HEK293 (cell line): Measurements from ENCODE around the gene PRKG1.
A peak's percentile ranks its signal among the peaks of the same experiment; 100 is the strongest.

Experiments
- CTCF ChIA-PET: fragments of 350-600 bp; formaldehyde crosslinking; extraction: SDS; loops from one replicate; lab custom pipeline; 2021; ENCODE audit warnings: antibody characterized with exemption; lab: Yijun Ruan, JAX
- POLR2A ChIA-PET: fragments of 300-600 bp; formaldehyde crosslinking; extraction: SDS; loops from one replicate; lab custom pipeline; 2020; ENCODE audit warnings: antibody characterized with exemption, inconsistent platforms; lab: Yijun Ruan, JAX
- H3K27ac ChIP-seq: fragments of 200-500 bp; sonication (Bioruptor generic); 2 replicates; pipeline ENCODE4 v1.5.1; 2014; ENCODE audit warnings: low read depth, low read length, control low read depth, inconsistent platforms; ENCODE audit errors: extremely low read depth
- H3K36me3 ChIP-seq, 2 experiments: fragments of 200-500 bp in 1 of 2; sonication (Bioruptor generic) in 1 of 2; 1 replicate in 1 of 2; 2 replicates in 1 of 2; pipeline ENCODE4 v1.5.1; 2014 to 2017; ENCODE audit warnings: inconsistent platforms in 2 of 2, low read length in 2 of 2; ENCODE audit not compliant: control insufficient read depth in 2 of 2, insufficient read depth in 1 of 2
- H3K4me1 ChIP-seq: fragments of 200-500 bp; sonication (Bioruptor generic); 2 replicates; pipeline ENCODE4 v1.5.1; 2014; ENCODE audit warnings: mild to moderate bottlenecking, low read length, inconsistent platforms; ENCODE audit not compliant: control insufficient read depth, insufficient read depth
- H3K4me3 ChIP-seq: 2 replicates; pipeline ENCODE4 v1.5.1; 2011; ENCODE audit warnings: low read depth, mild to moderate bottlenecking, control low read depth, low read length, moderate library complexity
- H3K9me3 ChIP-seq: fragments of 200-500 bp; sonication (Bioruptor generic); 2 replicates; pipeline ENCODE4 v1.5.1; 2014; ENCODE audit warnings: low read depth, low read length, inconsistent platforms; ENCODE audit not compliant: control insufficient read depth, insufficient read depth
- BCL11B ChIP-seq: fragments of 450-650 bp; formaldehyde crosslinking; IDR thresholded peaks from 2 replicates; pipeline ENCODE4 v1.5.1; 2016; ENCODE audit warnings: low read depth, missing biosample characterization, missing genetic modification characterization
- FEZF1 ChIP-seq: fragments of 450-650 bp; formaldehyde crosslinking; IDR thresholded peaks from 2 replicates; pipeline ENCODE4 v1.5.1; 2016; ENCODE audit warnings: missing biosample characterization, missing genetic modification characterization
- MZF1 ChIP-seq: fragments of 450-650 bp; formaldehyde crosslinking; IDR thresholded peaks from 2 replicates; pipeline ENCODE4 v1.5.1; 2017; ENCODE audit warnings: missing biosample characterization, missing genetic modification characterization, borderline replicate concordance
- PRDM1 ChIP-seq: fragments of 450-650 bp; formaldehyde crosslinking; IDR thresholded peaks from 2 replicates; pipeline ENCODE4; 2016; ENCODE audit warnings: missing biosample characterization, missing genetic modification characterization
- SCRT2 ChIP-seq: fragments of 450-650 bp; formaldehyde crosslinking; IDR thresholded peaks from 2 replicates; pipeline ENCODE4 v1.5.1; 2016; ENCODE audit warnings: missing biosample characterization, missing genetic modification characterization
- TCF7L2 ChIP-seq: IDR thresholded peaks from 2 replicates; pipeline ENCODE4 v1.6.1; 2011; ENCODE audit warnings: low read depth, mild to moderate bottlenecking, inconsistent platforms, low read length, moderate library complexity, borderline replicate concordance
- TSHZ1 ChIP-seq: fragments of 450-650 bp; formaldehyde crosslinking; IDR thresholded peaks from 2 replicates; pipeline ENCODE4 v1.5.1; 2016; ENCODE audit warnings: missing biosample characterization, missing genetic modification characterization, borderline replicate concordance
- ZBTB21 ChIP-seq: fragments of 450-650 bp; formaldehyde crosslinking; IDR thresholded peaks from 2 replicates; pipeline ENCODE4 v1.5.1; 2017; ENCODE audit warnings: missing biosample characterization, missing genetic modification characterization
- ZBTB8A ChIP-seq: fragments of 450-650 bp; formaldehyde crosslinking; IDR thresholded peaks from 2 replicates; pipeline ENCODE4 v1.5.1; 2016; ENCODE audit warnings: missing biosample characterization, missing genetic modification characterization
- ZFHX2 ChIP-seq: fragments of 450-650 bp; formaldehyde crosslinking; conservative IDR thresholded peaks from 2 replicates; pipeline ENCODE4 v1.5.1; 2016; ENCODE audit warnings: missing biosample characterization, missing genetic modification characterization
- ZIC2 ChIP-seq: fragments of 450-650 bp; formaldehyde crosslinking; IDR thresholded peaks from 2 replicates; pipeline ENCODE4 v1.5.1; 2016; ENCODE audit warnings: missing biosample characterization, missing genetic modification characterization
- ZNF114 ChIP-seq: fragments of 450-650 bp; formaldehyde crosslinking; IDR thresholded peaks from 2 replicates; pipeline ENCODE4 v1.5.0; 2017; ENCODE audit warnings: missing biosample characterization, missing genetic modification characterization
- ZNF19 ChIP-seq: fragments of 450-650 bp; formaldehyde crosslinking; IDR thresholded peaks from 2 replicates; pipeline ENCODE4; 2016; ENCODE audit warnings: missing biosample characterization, missing genetic modification characterization, low read depth
- ZNF202 ChIP-seq: fragments of 450-650 bp; formaldehyde crosslinking; IDR thresholded peaks from 2 replicates; pipeline ENCODE4 v1.5.1; 2016; ENCODE audit warnings: missing biosample characterization, missing genetic modification characterization, borderline replicate concordance
- ZNF292 ChIP-seq: fragments of 450-650 bp; formaldehyde crosslinking; IDR thresholded peaks from 2 replicates; pipeline ENCODE4 v1.5.1; 2016; ENCODE audit warnings: low read depth, missing biosample characterization, missing genetic modification characterization, borderline replicate concordance
- ZNF510 ChIP-seq: fragments of 450-650 bp; formaldehyde crosslinking; IDR thresholded peaks from 2 replicates; pipeline ENCODE4 v1.5.1; 2018; ENCODE audit warnings: mild to moderate bottlenecking, missing genetic modification characterization, missing biosample characterization; ENCODE audit not compliant: insufficient replicate concordance
- ZNF530 ChIP-seq: fragments of 450-650 bp; formaldehyde crosslinking; IDR thresholded peaks from 2 replicates; pipeline ENCODE4 v1.5.1; 2016; ENCODE audit warnings: low read depth, missing biosample characterization, missing genetic modification characterization
- ZNF600 ChIP-seq: fragments of 450-650 bp; formaldehyde crosslinking; IDR thresholded peaks from 2 replicates; pipeline ENCODE4 v1.5.1; 2016; ENCODE audit warnings: missing biosample characterization, missing genetic modification characterization
- ZNF660 ChIP-seq: fragments of 450-650 bp; IDR thresholded peaks from 2 replicates; pipeline ENCODE4 v1.5.1; 2018; ENCODE audit warnings: missing biosample characterization, mild to moderate bottlenecking, missing genetic modification characterization
- ZNF677 ChIP-seq: fragments of 450-650 bp; IDR thresholded peaks from 2 replicates; pipeline ENCODE4 v1.5.0; 2018; ENCODE audit warnings: missing biosample characterization, mild to moderate bottlenecking, missing genetic modification characterization, moderate library complexity
- ZNF692 ChIP-seq: fragments of 450-650 bp; formaldehyde crosslinking; IDR thresholded peaks from 2 replicates; pipeline ENCODE4 v1.5.1; 2016; ENCODE audit warnings: missing biosample characterization, missing genetic modification characterization
- ZNF707 ChIP-seq: fragments of 450-650 bp; formaldehyde crosslinking; IDR thresholded peaks from 2 replicates; pipeline ENCODE4 v1.5.1; 2016; ENCODE audit warnings: missing biosample characterization, missing genetic modification characterization
- ZNF76 ChIP-seq: fragments of 450-650 bp; formaldehyde crosslinking; IDR thresholded peaks from 2 replicates; pipeline ENCODE4; 2016; ENCODE audit warnings: low read depth, missing biosample characterization, missing genetic modification characterization, borderline replicate concordance
- ZNF830 ChIP-seq: fragments of 450-650 bp; IDR thresholded peaks from 2 replicates; pipeline ENCODE4 v1.5.0; 2018; ENCODE audit warnings: missing biosample characterization, missing genetic modification characterization, low read depth, mild to moderate bottlenecking, moderate library complexity
- TF ChIP-seq, protein P1 (sequence below): fragments of 450-650 bp; formaldehyde crosslinking; IDR thresholded peaks from 2 replicates; pipeline ENCODE4 v1.5.1; 2016; ENCODE audit warnings: missing biosample characterization, missing genetic modification characterization

Gene PRKG1

DNA sequence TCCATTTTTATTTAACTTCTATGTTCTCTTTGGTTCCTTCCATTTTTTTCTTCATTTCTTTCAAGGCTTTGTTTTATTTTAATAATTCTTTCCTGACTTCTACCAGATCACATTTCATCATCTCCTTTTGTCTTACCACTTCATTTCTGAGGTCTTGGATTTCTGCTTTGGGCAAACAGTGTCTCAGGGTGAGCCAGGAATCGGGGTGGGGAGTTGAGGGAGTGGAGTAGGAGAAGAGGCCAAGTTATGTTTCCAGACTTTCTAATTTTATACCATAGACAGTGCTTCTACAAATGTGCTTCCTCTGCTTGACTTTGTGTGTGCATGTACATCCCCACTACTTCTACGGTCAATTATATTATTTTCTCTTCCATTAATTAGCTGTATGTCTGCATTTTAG, 112.1 kb downstream of the PRKG1 start:
- H3K9me3 ChIP-seq = no peaks in the 10 kb centered on the region
- H3K4me3 ChIP-seq = no peak overlapping the region
- no peaks in the 10 kb centered on the region for H3K36me3 ChIP-seq
- H3K27ac ChIP-seq = no peak overlapping the region
- ChIA-PET CTCF (no interaction called here), POLR2A (no interaction called here)
- no peaks in the 10 kb centered on the region; the same call in 1 of the 2 replicates for H3K4me1 ChIP-seq
- TF ChIP-seq MZF1 (no peak), PRDM1 (tag by site-specific recombination) (peak; percentile 53)

DNA sequence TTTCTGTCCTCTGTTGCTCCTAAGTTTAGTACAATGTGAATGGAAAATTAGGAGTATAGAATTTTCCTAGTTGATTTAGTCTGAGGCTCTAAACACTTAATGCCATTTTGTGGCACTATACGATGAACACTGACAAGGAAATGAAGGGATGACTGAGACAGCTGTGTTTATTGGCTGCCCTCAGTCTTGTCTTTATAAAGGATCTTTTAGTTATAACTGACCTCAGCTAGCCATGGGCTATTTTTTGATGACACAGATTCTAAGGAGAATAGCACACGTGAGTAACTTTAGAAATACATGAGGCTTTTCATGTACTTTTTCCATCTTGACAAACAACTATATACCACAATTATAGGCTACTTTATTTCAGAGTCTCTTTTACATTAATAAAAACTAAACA, 113.7 kb downstream of the PRKG1 start:
- Histone ChIP-seq H3K9me3 (no peaks in the 10 kb centered on the region), H3K4me1 (no peaks in the 10 kb centered on the region; the same call in 1 of the 2 replicates), H3K27ac (no peak overlapping the region), H3K4me3 (no peak overlapping the region), H3K36me3 (no peaks in the 10 kb centered on the region)
- POLR2A ChIA-PET = no interaction called here
- TF ChIP-seq ZNF692 (tag by site-specific recombination) = no peak
- TF ChIP-seq ZNF830 (tag by site-specific recombination) = no peak
- TF ChIP-seq ZIC2 = no peak
- TF ChIP-seq ZNF707 (tag by site-specific recombination) = no peak
- TF ChIP-seq ZNF292 (tag by site-specific recombination) = no peak
- no peak for TF ChIP-seq ZNF19 (tag by site-specific recombination)
- TF ChIP-seq FEZF1 = no peak
- no peak for TF ChIP-seq ZNF202 (tag by site-specific recombination)
- TF ChIP-seq ZNF76 (tag by site-specific recombination) = no peak
- TF ChIP-seq BCL11B (tag by site-specific recombination) = no peak
- TF ChIP-seq SCRT2 (tag by site-specific recombination) = no peak
- no peak for TF ChIP-seq ZBTB8A (tag by site-specific recombination)
- TF ChIP-seq ZNF600 (tag by site-specific recombination) = no peak
- no peak for TF ChIP-seq ZFHX2 (tag by site-specific recombination)
- TF ChIP-seq TCF7L2 = no peak
- TF ChIP-seq ZBTB21 (tag by site-specific recombination) = no peak
- no peak for TF ChIP-seq ZNF530 (tag by site-specific recombination)
- no peak for TF ChIP-seq ZNF510 (tag by site-specific recombination)
- no peak for TF ChIP-seq ZNF114 (tag by site-specific recombination)
- CTCF ChIA-PET = no interaction called here

DNA sequence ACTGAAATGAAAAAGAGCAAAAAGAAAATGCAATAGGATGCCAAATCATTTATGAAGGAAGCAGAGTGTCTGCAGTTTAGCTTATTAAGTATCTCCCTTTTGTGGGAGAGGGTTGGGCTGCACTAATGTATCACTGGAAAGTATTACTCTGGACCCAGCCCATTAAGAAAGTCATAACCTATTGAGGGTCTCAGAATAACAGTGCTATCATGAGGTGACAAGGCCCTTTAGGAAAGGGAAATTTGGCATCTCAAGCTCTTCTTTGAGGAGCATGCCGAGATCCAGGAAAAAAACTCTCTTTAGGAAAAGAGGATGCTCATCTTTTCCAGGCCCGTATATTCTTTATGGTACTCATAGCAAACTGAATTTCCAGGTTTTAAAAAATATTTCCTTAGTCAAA, 114.6 kb downstream of the PRKG1 start:
- POLR2A ChIA-PET = no interaction called here
- Histone ChIP-seq H3K36me3 (no peaks in the 10 kb centered on the region), H3K4me3 (no peak overlapping the region), H3K27ac (no peak overlapping the region), H3K4me1 (no peaks in the 10 kb centered on the region; the same call in 1 of the 2 replicates), H3K9me3 (no peaks in the 10 kb centered on the region)
- CTCF ChIA-PET = no interaction called here
- TF ChIP-seq TSHZ1 (tag by site-specific recombination) = no peak
- TF ChIP-seq, protein P1, sequence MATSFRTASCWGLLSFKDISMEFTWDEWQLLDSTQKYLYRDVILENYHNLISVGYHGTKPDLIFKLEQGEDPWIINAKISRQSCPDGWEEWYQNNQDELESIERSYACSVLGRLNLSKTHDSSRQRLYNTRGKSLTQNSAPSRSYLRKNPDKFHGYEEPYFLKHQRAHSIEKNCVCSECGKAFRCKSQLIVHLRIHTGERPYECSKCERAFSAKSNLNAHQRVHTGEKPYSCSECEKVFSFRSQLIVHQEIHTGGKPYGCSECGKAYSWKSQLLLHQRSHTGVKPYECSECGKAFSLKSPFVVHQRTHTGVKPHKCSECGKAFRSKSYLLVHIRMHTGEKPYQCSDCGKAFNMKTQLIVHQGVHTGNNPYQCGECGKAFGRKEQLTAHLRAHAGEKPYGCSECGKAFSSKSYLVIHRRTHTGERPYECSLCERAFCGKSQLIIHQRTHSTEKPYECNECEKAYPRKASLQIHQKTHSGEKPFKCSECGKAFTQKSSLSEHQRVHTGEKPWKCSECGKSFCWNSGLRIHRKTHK (tag by site-specific recombination) = no peak
- TF ChIP-seq ZNF677 (tag by site-specific recombination) = no peak
- TF ChIP-seq ZNF660 = no peak
